GM12892 (cell line): Measurements from ENCODE around the gene RDH5.

Experiments used
- DNase-seq: peaks from one replicate; pipeline ENCODE4 v3.0.0; 2011; ENCODE audit not compliant: insufficient read length
- FAIRE-seq: peaks from 2 replicates; lab custom pipeline; 2011; peaks lifted over from hg19 to GRCh38; lab: Jason Lieb, UNC
- POLR2A ChIP-seq: IDR thresholded peaks from 2 replicates; pipeline ENCODE4 v1.6.1; 2011; ENCODE audit warnings: low read depth, low read length, control low read depth
- POLR2AphosphoS5 ChIP-seq: IDR thresholded peaks from 2 replicates; pipeline ENCODE4 v1.6.1; 2011; ENCODE audit warnings: low read depth, low read length, control low read depth
- TAF1 ChIP-seq: IDR thresholded peaks from 2 replicates; pipeline ENCODE4 v1.6.1; 2011; ENCODE audit warnings: low read depth, mild to moderate bottlenecking, control low read depth, low read length, borderline replicate concordance

Gene RDH5

GRCh38 chr12:55716582-55716957 is 3.6 kb upstream of the RDH5 start:
- peak; percentile 17 for FAIRE-seq
- no peak for DNase-seq
- TF ChIP-seq POLR2A: no peak
- no peak for TF ChIP-seq POLR2AphosphoS5
- TF ChIP-seq TAF1: no peak

GRCh38 chr12:55717011-55718007 is 2.9 kb upstream of the RDH5 start:
- TF ChIP-seq TAF1 (no peak), POLR2A (no peak), POLR2AphosphoS5 (no peak)
- DNase-seq: no peak
- no peak for FAIRE-seq

GRCh38 chr12:55718015-55718414 is 2.2 kb upstream of the RDH5 start:
- no peak for TF ChIP-seq POLR2AphosphoS5
- TF ChIP-seq POLR2A: no peak
- no peak for TF ChIP-seq TAF1
- FAIRE-seq (no peak), DNase-seq (no peak)

GRCh38 chr12:55718624-55719275 is 1.4 kb upstream of the RDH5 start:
- no peak for DNase-seq

GRCh38 chr12:55719371-55719770 is 822 bp upstream of the RDH5 start:
- FAIRE-seq (no peak), DNase-seq (no peak)
- no peak for TF ChIP-seq TAF1
- TF ChIP-seq POLR2AphosphoS5: no peak
- no peak for TF ChIP-seq POLR2A

More at GRCh38 chr12:55718624-55719275, 1.4 kb upstream of the RDH5 start:
- no peak for FAIRE-seq
- TF ChIP-seq TAF1: no peak
- TF ChIP-seq POLR2AphosphoS5: no peak
- TF ChIP-seq POLR2A: no peak

- FAIRE-seq (no peak), DNase-seq (no peak)
- TF ChIP-seq POLR2AphosphoS5: no peak
- no peak for TF ChIP-seq POLR2A
- TF ChIP-seq TAF1: no peak
These were observed 776 bp downstream of the RDH5 start for GRCh38 chr12:55720894-55721444.

- FAIRE-seq (no peak), DNase-seq (no peak)
- TF ChIP-seq TAF1: no peak
- TF ChIP-seq POLR2A: no peak
- TF ChIP-seq POLR2AphosphoS5: no peak
These were observed 1.5 kb downstream of the RDH5 start for GRCh38 chr12:55721601-55722213.

- DNase-seq (no peak), FAIRE-seq (no peak)
- TF ChIP-seq POLR2A (no peak), POLR2AphosphoS5 (no peak), TAF1 (no peak)
These were observed 2.8 kb downstream of the RDH5 start for GRCh38 chr12:55722948-55723347.

GRCh38 chr12:55723516-55724225 is 3.5 kb downstream of the RDH5 start:
- no peak for DNase-seq

GRCh38 chr12:55724226-55724939 is 4.2 kb downstream of the RDH5 start:
- FAIRE-seq: no peak
- TF ChIP-seq POLR2A (peak; percentile 31; the same call in 1 of the 2 replicates), TAF1 (no peak), POLR2AphosphoS5 (peak; percentile 68)
- DNase-seq: no peak

More at GRCh38 chr12:55723516-55724225, 3.5 kb downstream of the RDH5 start:
- TF ChIP-seq POLR2AphosphoS5: no peak
- TF ChIP-seq POLR2A: peak; percentile 31; the same call in 1 of the 2 replicates
- no peak for FAIRE-seq

GRCh38 chr12:55724940-55725309 is 4.7 kb downstream of the RDH5 start:
- TF ChIP-seq TAF1: no peak
- TF ChIP-seq POLR2AphosphoS5: no peak
- no peak for TF ChIP-seq POLR2A
- no peak for DNase-seq
- FAIRE-seq: no peak
